ENCODE measurements around the gene MTCL1. TPM values are rescaled to one million over a fixed set of nuclear protein-coding genes. Genes with fewer than 3 reads are reported as not detected.

Gene MTCL1
- total RNA-seq, 1 donor: 59.6 TPM

GRCh38 chr18:8847066-8847755, 141.9 kb downstream of the MTCL1 start:
- TF ChIP-seq CTCF (IDR thresholded peaks at IDR 0.05; ENCODE audit: insufficient read depth, low read depth, low read length): no peak
- DNase-seq (ENCODE audit: low read depth): no peak

GRCh38 chr18:8847900-8848299, 142.5 kb downstream of the MTCL1 start:
- DNase-seq (ENCODE audit: low read depth): peak; percentile 40
- H3K4me3 ChIP-seq (ENCODE audit: low read depth, low read length): no peak overlapping the region
- no peak for TF ChIP-seq CTCF (IDR thresholded peaks at IDR 0.05; ENCODE audit: insufficient read depth, low read depth, low read length)

More at GRCh38 chr18:8847066-8847755, 141.9 kb downstream of the MTCL1 start:
- H3K4me3 ChIP-seq (ENCODE audit: low read depth, low read length): no peak overlapping the region

GRCh38 chr18:8848541-8848940, 143.2 kb downstream of the MTCL1 start:
- TF ChIP-seq CTCF (IDR thresholded peaks at IDR 0.05; ENCODE audit: insufficient read depth, low read depth, low read length): no peak
- no peak for DNase-seq (ENCODE audit: low read depth)
- H3K4me3 ChIP-seq (ENCODE audit: low read depth, low read length): no peak overlapping the region

- DNase-seq (ENCODE audit: low read depth): no peak
- H3K4me3 ChIP-seq (ENCODE audit: low read depth, low read length): no peak overlapping the region
- TF ChIP-seq CTCF (IDR thresholded peaks at IDR 0.05; ENCODE audit: insufficient read depth, low read depth, low read length): no peak
Measured at GRCh38 chr18:8849696-8850095, 144.3 kb downstream of the MTCL1 start.

- DNase-seq (ENCODE audit: low read depth): no peak
- no peak for TF ChIP-seq CTCF (IDR thresholded peaks at IDR 0.05; ENCODE audit: insufficient read depth, low read depth, low read length)
- no peak overlapping the region for H3K4me3 ChIP-seq (ENCODE audit: low read depth, low read length)
Measured at GRCh38 chr18:8851659-8852058, 146.3 kb downstream of the MTCL1 start.

GRCh38 chr18:8854550-8854949, 149.2 kb downstream of the MTCL1 start:
- DNase-seq (ENCODE audit: low read depth): peak; percentile 48
- no peak overlapping the region for H3K4me3 ChIP-seq (ENCODE audit: low read depth, low read length)
- no peak for TF ChIP-seq CTCF (IDR thresholded peaks at IDR 0.05; ENCODE audit: insufficient read depth, low read depth, low read length)

GRCh38 chr18:8854962-8855361, 149.6 kb downstream of the MTCL1 start:
- peak; percentile 44 for DNase-seq (ENCODE audit: low read depth)
- no peak for TF ChIP-seq CTCF (IDR thresholded peaks at IDR 0.05; ENCODE audit: insufficient read depth, low read depth, low read length)
- no peak overlapping the region for H3K4me3 ChIP-seq (ENCODE audit: low read depth, low read length)

All from fibroblast of villous mesenchyme (primary cell).